Measurements from ENCODE around the gene HUS1. TPM values are rescaled to one million over a fixed set of nuclear protein-coding genes. Genes with fewer than 3 reads are reported as not detected.

The HUS1 gene
- polyA plus RNA-seq, 3 donors: 37.7 to 45.9 (median 38.8) TPM

DNA sequence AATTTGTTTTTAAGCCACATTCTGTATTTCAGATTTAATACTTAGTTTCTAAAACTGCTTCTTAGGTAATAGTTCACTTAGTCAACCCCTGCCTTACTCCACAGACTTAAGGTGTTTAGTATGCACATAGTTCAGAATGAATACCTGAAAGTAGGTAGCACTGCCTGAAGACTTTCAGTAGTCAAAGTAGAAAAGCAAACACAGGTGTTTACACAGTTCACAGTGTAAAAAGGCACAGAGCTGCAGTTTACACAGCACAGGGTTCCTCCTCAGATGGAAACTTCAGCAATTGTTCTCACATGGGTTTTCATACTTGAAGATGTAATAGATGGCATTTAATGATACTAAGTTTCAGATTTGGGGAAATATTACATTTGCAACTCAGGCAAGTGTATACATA, 28.0 kb downstream of the HUS1 start:
- H3K4me1 ChIP-seq (ENCODE audit: control insufficient read depth in 1 of 2, insufficient read depth in 2 of 2, low read length in 2 of 2): no peaks in the 10 kb centered on the region
- no peak overlapping the region for H3K27ac ChIP-seq (ENCODE audit: low read depth in 1 of 2, low read length in 2 of 2)
- no peak overlapping the region for H3K4me3 Mint-ChIP-seq
- no peak overlapping the region for H3K4me2 ChIP-seq (replicated peaks; ENCODE audit: extremely low read depth, low read length, poor library complexity, severe bottlenecking)
- peaks cover 2 to 5% (median 4%) of the 10 kb centered on the region in 3 donors for H3K27me3 Mint-ChIP-seq (ENCODE audit: low read depth in 3 of 3)
- DNase-seq: no peak
- no peak overlapping the region for H3K4me3 ChIP-seq (replicated peaks in 1 of 3; ENCODE audit: low read depth in 2 of 3, low read length in 3 of 3)
- peaks cover 11 to 24% of the 10 kb centered on the region in 2 donors for H3K36me3 ChIP-seq (replicated peaks in 1 of 2; ENCODE audit: control insufficient read depth in 1 of 2, insufficient read depth in 2 of 2, low read length in 2 of 2)
- H3K27ac Mint-ChIP-seq: no peak overlapping the region
- TF ChIP-seq, protein P1, sequence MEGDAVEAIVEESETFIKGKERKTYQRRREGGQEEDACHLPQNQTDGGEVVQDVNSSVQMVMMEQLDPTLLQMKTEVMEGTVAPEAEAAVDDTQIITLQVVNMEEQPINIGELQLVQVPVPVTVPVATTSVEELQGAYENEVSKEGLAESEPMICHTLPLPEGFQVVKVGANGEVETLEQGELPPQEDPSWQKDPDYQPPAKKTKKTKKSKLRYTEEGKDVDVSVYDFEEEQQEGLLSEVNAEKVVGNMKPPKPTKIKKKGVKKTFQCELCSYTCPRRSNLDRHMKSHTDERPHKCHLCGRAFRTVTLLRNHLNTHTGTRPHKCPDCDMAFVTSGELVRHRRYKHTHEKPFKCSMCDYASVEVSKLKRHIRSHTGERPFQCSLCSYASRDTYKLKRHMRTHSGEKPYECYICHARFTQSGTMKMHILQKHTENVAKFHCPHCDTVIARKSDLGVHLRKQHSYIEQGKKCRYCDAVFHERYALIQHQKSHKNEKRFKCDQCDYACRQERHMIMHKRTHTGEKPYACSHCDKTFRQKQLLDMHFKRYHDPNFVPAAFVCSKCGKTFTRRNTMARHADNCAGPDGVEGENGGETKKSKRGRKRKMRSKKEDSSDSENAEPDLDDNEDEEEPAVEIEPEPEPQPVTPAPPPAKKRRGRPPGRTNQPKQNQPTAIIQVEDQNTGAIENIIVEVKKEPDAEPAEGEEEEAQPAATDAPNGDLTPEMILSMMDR (IDR thresholded peaks at IDR 0.05): no peak
- intact Hi-C loops (cut with micrococcal nuclease): no loop called here
- no peaks in the 10 kb centered on the region for H3K27me3 ChIP-seq (ENCODE audit: control insufficient read depth in 2 of 2, insufficient read depth in 2 of 2, low read length in 2 of 2)
- H3K36me3 Mint-ChIP-seq: peaks cover 22% of the 10 kb centered on the region in 2 donors
- peaks cover 6% of the 10 kb centered on the region for H4K20me1 ChIP-seq (ENCODE audit: insufficient read depth, low read length)
- H3K4me1 Mint-ChIP-seq: peaks cover 4% of the 10 kb centered on the region
- H3K79me2 ChIP-seq (ENCODE audit: insufficient read depth, low read length): no peaks in the 10 kb centered on the region
- no peaks in the 10 kb centered on the region for H3K9me3 ChIP-seq (replicated peaks in 1 of 2; ENCODE audit: control insufficient read depth in 1 of 2, insufficient read depth in 1 of 2, low read length in 2 of 2)
- H2AFZ ChIP-seq (ENCODE audit: insufficient read depth, low read depth, low read length, poor library complexity, severe bottlenecking): no peak overlapping the region
- H3K9me3 Mint-ChIP-seq: peaks cover 0 to 1% (median 0%) of the 10 kb centered on the region in 7 donors
- H3K9ac ChIP-seq (ENCODE audit: insufficient read depth, low read length, poor library complexity, severe bottlenecking): no peak overlapping the region

DNA sequence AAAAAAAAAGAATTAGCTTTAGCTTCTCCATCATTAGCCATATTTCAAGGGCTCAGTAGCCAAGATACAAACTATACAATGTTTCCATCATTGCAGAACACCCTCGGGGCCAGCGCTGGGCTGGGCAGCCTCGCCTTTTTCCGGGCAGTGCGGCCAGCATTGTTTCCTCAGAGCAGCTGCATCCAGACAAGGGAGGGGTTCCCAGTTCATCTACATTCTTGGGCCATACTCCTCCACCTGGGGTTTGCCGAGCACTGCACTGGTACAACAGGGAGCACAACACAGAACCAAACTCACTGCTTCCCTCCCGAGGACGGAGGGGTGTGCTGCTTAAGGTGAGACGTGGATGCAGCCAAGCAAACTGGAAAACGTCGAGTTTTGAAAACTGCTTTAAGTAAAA, 28.7 kb downstream of the HUS1 start:
- intact Hi-C loops (cut with micrococcal nuclease): no loop called here
- H3K4me3 ChIP-seq (replicated peaks in 1 of 3; ENCODE audit: low read depth in 2 of 3, low read length in 3 of 3): no peak overlapping the region
- peaks cover 0 to 1% (median 0%) of the 10 kb centered on the region in 7 donors for H3K9me3 Mint-ChIP-seq
- no peak overlapping the region for H3K4me3 Mint-ChIP-seq
- H3K79me2 ChIP-seq (ENCODE audit: insufficient read depth, low read length): no peaks in the 10 kb centered on the region
- peaks cover 17% of the 10 kb centered on the region in 2 donors for H3K36me3 Mint-ChIP-seq
- peaks cover under 1% of the 10 kb centered on the region for H4K20me1 ChIP-seq (ENCODE audit: insufficient read depth, low read length)
- peaks cover 8 to 17% of the 10 kb centered on the region in 2 donors for H3K36me3 ChIP-seq (replicated peaks in 1 of 2; ENCODE audit: control insufficient read depth in 1 of 2, insufficient read depth in 2 of 2, low read length in 2 of 2)
- no peak overlapping the region for H3K27ac ChIP-seq (ENCODE audit: low read depth in 1 of 2, low read length in 2 of 2)
- no peaks in the 10 kb centered on the region for H3K4me1 ChIP-seq (ENCODE audit: control insufficient read depth in 1 of 2, insufficient read depth in 2 of 2, low read length in 2 of 2)
- WGBS (ENCODE audit: insufficient coverage): 96% methylated on average over 5 of the region's 11 CpGs
- peaks cover 4% of the 10 kb centered on the region for H3K4me1 Mint-ChIP-seq
- H3K9me3 ChIP-seq (replicated peaks in 1 of 2; ENCODE audit: control insufficient read depth in 1 of 2, insufficient read depth in 1 of 2, low read length in 2 of 2): no peaks in the 10 kb centered on the region
- H3K27me3 Mint-ChIP-seq (ENCODE audit: low read depth in 3 of 3): peaks cover 2 to 5% (median 4%) of the 10 kb centered on the region in 3 donors
- no peaks in the 10 kb centered on the region for H3K27me3 ChIP-seq (ENCODE audit: control insufficient read depth in 2 of 2, insufficient read depth in 2 of 2, low read length in 2 of 2)
- no peak overlapping the region for H3K4me2 ChIP-seq (replicated peaks; ENCODE audit: extremely low read depth, low read length, poor library complexity, severe bottlenecking)
- H3K9ac ChIP-seq (ENCODE audit: insufficient read depth, low read length, poor library complexity, severe bottlenecking): no peak overlapping the region
- TF ChIP-seq, protein P1 (IDR thresholded peaks at IDR 0.05): no peak
- H2AFZ ChIP-seq (ENCODE audit: insufficient read depth, low read depth, low read length, poor library complexity, severe bottlenecking): no peak overlapping the region
- DNase-seq: no peak
- no peak overlapping the region for H3K27ac Mint-ChIP-seq

Data from CD14-positive monocyte (primary cell).